Measurements from ENCODE around the gene MMP24. TPM values are rescaled to one million over a fixed set of nuclear protein-coding genes. Genes with fewer than 3 reads are reported as not detected.
"Not testable (repeated sequence)": the region's sequence is repeated elsewhere in the genome, so short reads cannot be mapped to it uniquely, and the experiment has no call there.

Gene MMP24
- total RNA-seq, 3 donors from 2014 or later, result 0.80 to 2.5 (median 0.98) TPM

- H3K27me3 ChIP-seq, result no peaks in the 10 kb centered on the region
- H3K4me1 ChIP-seq, result no peaks in the 10 kb centered on the region
- no peak overlapping the region for H3K27ac ChIP-seq
- DNase-seq (ENCODE audit: low spot score in 2 of 2), result no peak
- H3K4me3 ChIP-seq, result no peak overlapping the region
- no peaks in the 10 kb centered on the region for H3K9me3 ChIP-seq
- TF ChIP-seq POLR2AphosphoS5 (IDR thresholded peaks at IDR 0.05) (no peak), POLR2A (IDR thresholded peaks at IDR 0.05) (no peak), CTCF (IDR thresholded peaks at IDR 0.05) (no peak)
- intact Hi-C loops (cut with DNase I; ENCODE audit: low total_unique reads), result no loop called here
- H3K36me3 ChIP-seq, result no peaks in the 10 kb centered on the region
Measured at GRCh38 chr20:35187584-35188190, 38.8 kb upstream of the MMP24 start.

GRCh38 chr20:35189223-35189622, 37.3 kb upstream of the MMP24 start:
- H3K36me3 ChIP-seq; DNase-seq (ENCODE audit: low spot score in 2 of 2); H3K9me3 ChIP-seq; H3K27ac ChIP-seq; H3K27me3 ChIP-seq; H3K4me3 ChIP-seq; intact Hi-C loops (cut with DNase I; ENCODE audit: low total_unique reads); H3K4me1 ChIP-seq: not testable (repeated sequence)

- Histone ChIP-seq H3K4me3 (no peak overlapping the region), H3K27me3 (no peaks in the 10 kb centered on the region), H3K27ac (no peak overlapping the region), H3K9me3 (no peaks in the 10 kb centered on the region), H3K36me3 (no peaks in the 10 kb centered on the region), H3K4me1 (no peaks in the 10 kb centered on the region)
- DNase-seq (ENCODE audit: low spot score in 2 of 2), result no peak
- TF ChIP-seq CTCF (IDR thresholded peaks at IDR 0.05) (no peak), POLR2A (IDR thresholded peaks at IDR 0.05) (no peak), POLR2AphosphoS5 (IDR thresholded peaks at IDR 0.05) (no peak)
- intact Hi-C loops (cut with DNase I; ENCODE audit: low total_unique reads), result no loop called here
Measured at GRCh38 chr20:35190556-35190955, 35.9 kb upstream of the MMP24 start.

GRCh38 chr20:35191419-35192117, 34.9 kb upstream of the MMP24 start:
- no peak for DNase-seq (ENCODE audit: low spot score in 2 of 2)
- Histone ChIP-seq H3K9me3 (peaks cover 4 to 7% of the 10 kb centered on the region in 2 donors), H3K27me3 (no peaks in the 10 kb centered on the region), H3K36me3 (no peaks in the 10 kb centered on the region), H3K27ac (no peak overlapping the region), H3K4me3 (no peak overlapping the region), H3K4me1 (no peaks in the 10 kb centered on the region)
- intact Hi-C loops (cut with DNase I; ENCODE audit: low total_unique reads), result no loop called here
- no peak for TF ChIP-seq POLR2A (IDR thresholded peaks at IDR 0.05)
- no peak for TF ChIP-seq CTCF (IDR thresholded peaks at IDR 0.05)
- no peak for TF ChIP-seq POLR2AphosphoS5 (IDR thresholded peaks at IDR 0.05)

- Histone ChIP-seq H3K27ac (no peak overlapping the region), H3K9me3 (peaks cover 7 to 11% of the 10 kb centered on the region in 2 donors), H3K4me1 (no peaks in the 10 kb centered on the region), H3K36me3 (no peaks in the 10 kb centered on the region), H3K4me3 (no peak overlapping the region), H3K27me3 (no peaks in the 10 kb centered on the region)
- intact Hi-C loops (cut with DNase I; ENCODE audit: low total_unique reads), result no loop called here
- no peak for TF ChIP-seq POLR2AphosphoS5 (IDR thresholded peaks at IDR 0.05)
- TF ChIP-seq CTCF (IDR thresholded peaks at IDR 0.05), result no peak
- no peak for TF ChIP-seq POLR2A (IDR thresholded peaks at IDR 0.05)
- no peak for DNase-seq (ENCODE audit: low spot score in 2 of 2)
Measured at GRCh38 chr20:35192118-35192872, 34.2 kb upstream of the MMP24 start.

- DNase-seq (ENCODE audit: low spot score in 2 of 2); H3K27me3 ChIP-seq; H3K4me3 ChIP-seq; H3K4me1 ChIP-seq; H3K27ac ChIP-seq; intact Hi-C loops (cut with DNase I; ENCODE audit: low total_unique reads); H3K36me3 ChIP-seq: not testable (repeated sequence)
- H3K9me3 ChIP-seq, result peaks cover 7 to 11% of the 10 kb centered on the region in 2 donors
Measured at GRCh38 chr20:35193031-35193791, 33.3 kb upstream of the MMP24 start.
